Vagina (tissue), 2 donors: ENCODE results near the gene TFDP3. TPM values are rescaled to one million over a fixed set of nuclear protein-coding genes. Genes with fewer than 3 reads are reported as not detected.

Experiments used
- DNase-seq, 2 donors: peaks; one replicate each; pipeline ENCODE4 v3.0.0-alpha.2; 2017; ENCODE audit errors: extremely low spot score in 2 of 2
- H3K27ac ChIP-seq: fragments of 200-600 bp; sonication (generic); one replicate; pipeline ENCODE4 v1.5.1; 2019
- H3K27me3 ChIP-seq: fragments of 200-600 bp; sonication (generic); one replicate; pipeline ENCODE4 v1.5.1; 2019
- H3K36me3 ChIP-seq, 2 donors: fragments of 200-600 bp; sonication (generic); one replicate each; pipeline ENCODE4 v1.5.1; 2017 to 2019
- H3K4me1 ChIP-seq: fragments of 200-600 bp; sonication (generic); one replicate; pipeline ENCODE4 v1.5.1; 2019
- H3K4me3 ChIP-seq, 2 donors: fragments of 200-600 bp; sonication (generic); 1 replicate in 1 of 2; 2 replicates in 1 of 2; pipeline ENCODE4 v1.5.1; 2016 to 2019
- H3K9me3 ChIP-seq: fragments of 200-600 bp; sonication (generic); one replicate; pipeline ENCODE4 v1.5.1; 2019
- POLR2A ChIP-seq, 2 donors: fragments of 450-650 bp; IDR thresholded peaks; one replicate each; pipeline ENCODE4 v1.6.1; 2017; ENCODE audit warnings: antibody characterized with exemption in 2 of 2, mild to moderate bottlenecking in 2 of 2, moderate library complexity in 2 of 2
- POLR2AphosphoS5 ChIP-seq, 2 donors: sonication (generic); formaldehyde crosslinking; IDR thresholded peaks; one replicate each; pipeline ENCODE4 v1.9.0; 2017; ENCODE audit warnings: antibody characterized with exemption in 2 of 2, mild to moderate bottlenecking in 2 of 2, low read depth in 1 of 2; ENCODE audit not compliant: insufficient read depth in 1 of 2
- intact Hi-C: fragments of 100-400 bp; cut with DNase I; formaldehyde crosslinking; loops from one replicate; pipeline ENCODE4 v1.15.1; 2023
- total RNA-seq: library from RNA; depleted of rRNA; stranded (reverse); fragments of >200 nt; gene quantifications from one replicate; pipeline ENCODE4 v1.2.3, GENCODE V29; 2016
- TF ChIP-seq, protein P1 (sequence below), 3 experiments: fragments of 450-650 bp in 2 of 3; fragments of 200-600 bp in 1 of 3; sonication (generic) in 1 of 3; IDR thresholded peaks; one replicate each; pipeline ENCODE4 v1.5.1; 2017 to 2019; ENCODE audit warnings: antibody characterized with exemption in 3 of 3, mild to moderate bottlenecking in 2 of 3, moderate library complexity in 2 of 3

Gene TFDP3
- total RNA-seq, 1 donor from 2014 or later, result not detected

DNA sequence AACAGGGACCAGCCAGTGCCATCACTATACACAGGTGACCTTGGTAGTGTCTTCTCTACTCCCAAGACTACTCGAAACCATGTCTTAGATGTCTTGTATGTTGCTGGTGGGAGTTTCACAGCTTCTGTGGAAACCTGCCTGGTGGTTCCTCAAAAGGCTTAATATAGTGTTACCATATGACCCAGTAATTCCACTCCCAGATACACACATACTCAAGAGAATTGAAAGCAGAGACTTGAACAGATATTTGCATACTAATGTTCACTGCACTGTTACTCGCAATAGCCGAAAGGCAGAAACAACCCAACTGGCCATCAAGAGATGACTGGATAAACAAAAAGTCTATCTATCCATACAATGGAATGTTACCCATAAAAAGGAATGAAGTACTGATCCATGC lies 3.1 kb downstream of the TFDP3 start:
- intact Hi-C loops, result no loop called here
- no peaks in the 10 kb centered on the region for H3K36me3 ChIP-seq
- no peaks in the 10 kb centered on the region for H3K9me3 ChIP-seq
- H3K4me1 ChIP-seq, result no peaks in the 10 kb centered on the region
- no peaks in the 10 kb centered on the region for H3K27me3 ChIP-seq
- no peak for TF ChIP-seq POLR2A (IDR thresholded peaks at IDR 0.05)
- TF ChIP-seq, protein P1, sequence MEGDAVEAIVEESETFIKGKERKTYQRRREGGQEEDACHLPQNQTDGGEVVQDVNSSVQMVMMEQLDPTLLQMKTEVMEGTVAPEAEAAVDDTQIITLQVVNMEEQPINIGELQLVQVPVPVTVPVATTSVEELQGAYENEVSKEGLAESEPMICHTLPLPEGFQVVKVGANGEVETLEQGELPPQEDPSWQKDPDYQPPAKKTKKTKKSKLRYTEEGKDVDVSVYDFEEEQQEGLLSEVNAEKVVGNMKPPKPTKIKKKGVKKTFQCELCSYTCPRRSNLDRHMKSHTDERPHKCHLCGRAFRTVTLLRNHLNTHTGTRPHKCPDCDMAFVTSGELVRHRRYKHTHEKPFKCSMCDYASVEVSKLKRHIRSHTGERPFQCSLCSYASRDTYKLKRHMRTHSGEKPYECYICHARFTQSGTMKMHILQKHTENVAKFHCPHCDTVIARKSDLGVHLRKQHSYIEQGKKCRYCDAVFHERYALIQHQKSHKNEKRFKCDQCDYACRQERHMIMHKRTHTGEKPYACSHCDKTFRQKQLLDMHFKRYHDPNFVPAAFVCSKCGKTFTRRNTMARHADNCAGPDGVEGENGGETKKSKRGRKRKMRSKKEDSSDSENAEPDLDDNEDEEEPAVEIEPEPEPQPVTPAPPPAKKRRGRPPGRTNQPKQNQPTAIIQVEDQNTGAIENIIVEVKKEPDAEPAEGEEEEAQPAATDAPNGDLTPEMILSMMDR (IDR thresholded peaks at IDR 0.05), result no peak
- TF ChIP-seq POLR2AphosphoS5 (IDR thresholded peaks at IDR 0.05; ENCODE audit: insufficient read depth in 1 of 2, low read depth in 1 of 2), result no peak
- H3K27ac ChIP-seq, result no peak overlapping the region
- no peak for DNase-seq
- no peak overlapping the region for H3K4me3 ChIP-seq

DNA sequence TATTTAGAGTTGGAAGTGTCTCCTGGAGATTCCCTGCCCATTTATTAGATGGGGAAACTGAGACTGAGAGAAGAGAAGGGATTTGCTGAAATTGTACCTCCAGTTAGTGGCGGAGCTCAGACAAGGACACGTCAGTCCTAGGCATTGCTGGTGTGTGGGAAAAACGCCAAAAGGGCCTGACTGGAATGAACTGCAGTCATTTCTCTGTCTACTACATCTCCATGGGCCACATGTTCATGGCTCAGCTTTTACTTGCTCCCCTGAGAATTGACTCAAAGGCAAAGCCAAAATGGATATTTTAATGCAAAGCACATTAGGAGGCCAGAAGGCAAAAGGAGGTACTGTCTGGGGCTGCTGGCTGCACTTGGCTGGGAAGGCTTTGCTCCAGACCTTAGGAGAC lies 3.9 kb downstream of the TFDP3 start:
- Histone ChIP-seq H3K4me1 (no peaks in the 10 kb centered on the region), H3K27ac (no peak overlapping the region), H3K4me3 (no peak overlapping the region), H3K27me3 (no peaks in the 10 kb centered on the region), H3K36me3 (no peaks in the 10 kb centered on the region), H3K9me3 (no peaks in the 10 kb centered on the region)
- no peak for DNase-seq
- no peak for TF ChIP-seq POLR2A (IDR thresholded peaks at IDR 0.05)
- TF ChIP-seq, protein P1 (IDR thresholded peaks at IDR 0.05), result no peak
- no peak for TF ChIP-seq POLR2AphosphoS5 (IDR thresholded peaks at IDR 0.05; ENCODE audit: insufficient read depth in 1 of 2, low read depth in 1 of 2)
- intact Hi-C loops, result no loop called here

DNA sequence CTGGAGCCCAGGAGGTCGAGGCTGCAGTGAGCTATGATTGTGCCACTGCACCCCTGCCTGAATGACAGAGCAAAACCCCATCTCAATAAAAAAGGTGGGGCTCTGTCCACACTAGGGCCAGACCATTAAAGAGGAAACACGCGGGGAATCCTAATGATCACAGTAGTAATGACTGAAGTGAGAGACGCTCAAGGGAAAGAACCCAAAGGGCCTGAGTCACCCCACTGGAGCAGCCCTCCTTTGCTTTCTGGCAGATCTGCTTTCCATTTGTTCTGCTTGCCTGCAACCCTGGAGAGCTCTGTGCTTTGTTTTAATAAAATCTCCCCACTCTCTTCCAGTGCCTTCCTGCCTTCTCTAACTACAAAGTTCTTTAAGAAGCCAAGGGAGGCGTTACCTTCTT lies 5.0 kb downstream of the TFDP3 start:
- H3K27ac ChIP-seq, result no peak overlapping the region
- DNase-seq, result no peak
- no peaks in the 10 kb centered on the region for H3K27me3 ChIP-seq
- H3K9me3 ChIP-seq, result no peaks in the 10 kb centered on the region
- no peaks in the 10 kb centered on the region for H3K4me1 ChIP-seq
- no peak overlapping the region for H3K4me3 ChIP-seq
- intact Hi-C loops, result no loop called here
- TF ChIP-seq, protein P1 (IDR thresholded peaks at IDR 0.05), result no peak
- TF ChIP-seq POLR2AphosphoS5 (IDR thresholded peaks at IDR 0.05; ENCODE audit: insufficient read depth in 1 of 2, low read depth in 1 of 2) (no peak), POLR2A (IDR thresholded peaks at IDR 0.05) (no peak)
- H3K36me3 ChIP-seq, result no peaks in the 10 kb centered on the region

DNA sequence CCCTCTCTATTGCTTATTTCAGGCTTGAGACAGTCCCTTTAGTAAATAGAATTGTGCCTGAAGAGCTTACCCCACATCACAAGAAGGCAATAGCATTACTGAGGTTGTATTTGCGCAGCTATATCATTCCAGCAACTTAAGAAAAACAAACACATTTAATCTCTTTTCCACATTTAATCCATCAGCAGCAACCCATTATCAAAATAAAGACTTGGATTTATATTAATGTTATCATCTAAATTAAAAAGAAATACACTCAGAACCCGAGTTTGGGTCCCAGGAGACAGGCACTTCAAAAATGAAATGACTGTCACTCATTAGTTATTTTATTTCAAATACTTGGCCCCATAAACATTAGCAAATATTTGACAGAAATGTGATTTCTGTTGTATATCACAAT lies 10.4 kb downstream of the TFDP3 start:
- Histone ChIP-seq H3K27ac (no peak overlapping the region), H3K36me3 (no peaks in the 10 kb centered on the region), H3K4me1 (no peaks in the 10 kb centered on the region), H3K9me3 (no peaks in the 10 kb centered on the region), H3K4me3 (no peak overlapping the region), H3K27me3 (no peaks in the 10 kb centered on the region)
- no peak for DNase-seq
- TF ChIP-seq, protein P1 (IDR thresholded peaks at IDR 0.05), result no peak
- TF ChIP-seq POLR2AphosphoS5 (IDR thresholded peaks at IDR 0.05; ENCODE audit: insufficient read depth in 1 of 2, low read depth in 1 of 2) (no peak), POLR2A (IDR thresholded peaks at IDR 0.05) (no peak)
- intact Hi-C loops, result no loop called here

DNA sequence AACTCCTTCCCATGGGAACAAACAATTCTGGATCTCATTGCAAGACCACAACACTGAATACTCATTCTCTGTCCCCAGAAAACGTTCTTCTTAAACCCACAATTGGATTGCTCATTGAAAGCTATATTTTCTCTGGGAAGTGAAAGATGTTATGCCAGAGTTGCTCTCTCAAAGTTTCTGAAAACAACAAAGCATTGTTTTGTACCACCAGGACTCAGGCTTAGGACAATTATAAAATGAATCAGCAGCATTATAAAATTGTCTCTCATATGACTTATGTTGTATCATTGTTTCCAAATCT lies 26.5 kb downstream of the TFDP3 start:
- Histone ChIP-seq H3K9me3 (no peaks in the 10 kb centered on the region), H3K27ac (no peak overlapping the region), H3K36me3 (no peaks in the 10 kb centered on the region), H3K27me3 (no peaks in the 10 kb centered on the region), H3K4me1 (no peaks in the 10 kb centered on the region), H3K4me3 (no peak overlapping the region)
- no peak for DNase-seq
- TF ChIP-seq, protein P1 (IDR thresholded peaks at IDR 0.05), result no peak
- TF ChIP-seq POLR2AphosphoS5 (IDR thresholded peaks at IDR 0.05; ENCODE audit: insufficient read depth in 1 of 2, low read depth in 1 of 2) (no peak), POLR2A (IDR thresholded peaks at IDR 0.05) (no peak)
- intact Hi-C loops, result no loop called here
